ENCODE data around the gene ODAD4. TPM values are rescaled to one million over a fixed set of nuclear protein-coding genes. Genes with fewer than 3 reads are reported as not detected.
"Not testable (repeated sequence)": the region's sequence is repeated elsewhere in the genome, so short reads cannot be mapped to it uniquely, and the experiment has no call there.

The ODAD4 gene
- polyA plus RNA-seq, 1 donor from 2014 or later = 0.10 TPM

- H3K9me3 Mint-ChIP-seq = no peaks in the 10 kb centered on the region
- H3K4me1 Mint-ChIP-seq = peaks cover 12 to 24% (median 22%) of the 10 kb centered on the region in 3 donors
- H3K27ac Mint-ChIP-seq = peak overlapping the region in 1 of 3 donors; percentile 62
- H3K27me3 Mint-ChIP-seq = no peaks in the 10 kb centered on the region
- H3K36me3 Mint-ChIP-seq = peaks cover 1% of the 10 kb centered on the region
- H3K4me3 Mint-ChIP-seq = no peak overlapping the region
These were observed 74.7 kb downstream of the ODAD4 start for GRCh38 chr17:42005166-42005565.

GRCh38 chr17:42009170-42009569 lies 78.8 kb downstream of the ODAD4 start:
- H3K9me3 Mint-ChIP-seq = no peaks in the 10 kb centered on the region
- no peaks in the 10 kb centered on the region for H3K27me3 Mint-ChIP-seq
- no peak overlapping the region for H3K27ac Mint-ChIP-seq
- H3K4me1 Mint-ChIP-seq = peaks cover 27 to 45% (median 41%) of the 10 kb centered on the region in 3 donors
- peak overlapping the region in 1 of 4 donors; percentile 8 for H3K4me3 Mint-ChIP-seq
- H3K36me3 Mint-ChIP-seq = peaks cover 5% of the 10 kb centered on the region

- not testable (repeated sequence) for H3K27me3 Mint-ChIP-seq, H3K36me3 Mint-ChIP-seq, H3K4me3 Mint-ChIP-seq, H3K9me3 Mint-ChIP-seq
- H3K27ac Mint-ChIP-seq = peak overlapping the region in 1 of 3 donors; percentile 65
- peaks cover 27 to 41% (median 40%) of the 10 kb centered on the region in 3 donors for H3K4me1 Mint-ChIP-seq
These were observed 79.9 kb downstream of the ODAD4 start for GRCh38 chr17:42010266-42010680.

- Mint-ChIP-seq H3K27ac (peak overlapping the region in 1 of 3 donors; percentile 65), H3K4me3 (peak overlapping the region in 1 of 4 donors; percentile 80)
These were observed 80.6 kb downstream of the ODAD4 start for GRCh38 chr17:42010898-42011516.

GRCh38 chr17:42012363-42012762 lies 81.9 kb downstream of the ODAD4 start:
- peaks cover 35 to 47% (median 47%) of the 10 kb centered on the region in 3 donors for H3K4me1 Mint-ChIP-seq
- H3K27me3 Mint-ChIP-seq, H3K9me3 Mint-ChIP-seq, H3K27ac Mint-ChIP-seq, H3K36me3 Mint-ChIP-seq: not testable (repeated sequence)
- H3K4me3 Mint-ChIP-seq = peak overlapping the region in 1 of 4 donors; percentile 80

More at GRCh38 chr17:42010898-42011516, 80.6 kb downstream of the ODAD4 start:
- H3K36me3 Mint-ChIP-seq = peaks cover 4% of the 10 kb centered on the region
- no peaks in the 10 kb centered on the region for H3K9me3 Mint-ChIP-seq
- peaks cover 30 to 44% (median 43%) of the 10 kb centered on the region in 3 donors for H3K4me1 Mint-ChIP-seq
- no peaks in the 10 kb centered on the region for H3K27me3 Mint-ChIP-seq

- Mint-ChIP-seq H3K27ac (peak overlapping the region in 2 of 3 donors; percentile 3 to 53), H3K4me3 (peak overlapping the region in 2 of 4 donors; percentile 34 to 54), H3K4me1 (peaks cover 43 to 57% (median 52%) of the 10 kb centered on the region in 3 donors)
- H3K9me3 Mint-ChIP-seq, H3K36me3 Mint-ChIP-seq, H3K27me3 Mint-ChIP-seq: not testable (repeated sequence)
These were observed 83.3 kb downstream of the ODAD4 start for GRCh38 chr17:42013740-42014139.

Other genes with a start within 250 kb of the ODAD4 start
- gene EIF1, start 241.7 kb upstream of the ODAD4 start, polyA plus RNA-seq = 1,505 TPM
- not detected for gene GAST, start 218.3 kb upstream of the ODAD4 start, polyA plus RNA-seq
- gene HAP1, start 196.0 kb upstream of the ODAD4 start, polyA plus RNA-seq = not detected
- gene JUP, start 143.9 kb upstream of the ODAD4 start, polyA plus RNA-seq = 72.0 TPM
- gene P3H4, start 118.7 kb upstream of the ODAD4 start, polyA plus RNA-seq = 1.5 TPM
- gene FKBP10, start 117.6 kb upstream of the ODAD4 start, polyA plus RNA-seq = not detected
- gene NT5C3B, start 94.4 kb upstream of the ODAD4 start, polyA plus RNA-seq = 50.1 TPM
- 0.16 TPM for gene KLHL10, start 92.8 kb upstream of the ODAD4 start, polyA plus RNA-seq
- 6.5 TPM for gene KLHL11, start 65.2 kb upstream of the ODAD4 start, polyA plus RNA-seq
- 52.9 TPM for gene ACLY, start 11.7 kb upstream of the ODAD4 start, polyA plus RNA-seq
- 53.0 TPM for gene CNP, start 36.2 kb downstream of the ODAD4 start, polyA plus RNA-seq
- gene DNAJC7, start 86.8 kb downstream of the ODAD4 start, polyA plus RNA-seq = 82.3 TPM
- 30.7 TPM for gene NKIRAS2, start 89.5 kb downstream of the ODAD4 start, polyA plus RNA-seq
- gene C17orf113, start 120.0 kb downstream of the ODAD4 start, polyA plus RNA-seq = 0.48 TPM
- 0.09 TPM for gene ZNF385C, start 167.9 kb downstream of the ODAD4 start, polyA plus RNA-seq
- gene DHX58, start 182.1 kb downstream of the ODAD4 start, polyA plus RNA-seq = 13.3 TPM
- gene KAT2A, start 190.8 kb downstream of the ODAD4 start, polyA plus RNA-seq = 26.7 TPM
- 0.15 TPM for gene HSPB9, start 192.2 kb downstream of the ODAD4 start, polyA plus RNA-seq
- gene RAB5C, start 224.4 kb downstream of the ODAD4 start, polyA plus RNA-seq = 86.8 TPM